SKM-1 (cell line): ENCODE results near the gene RCVRN.
A peak's percentile ranks its signal among the peaks of the same experiment; 100 is the strongest.

Experiments used
- DNase-seq: peaks from one replicate; lab custom pipeline; 2025; ENCODE audit not compliant: unreplicated experiment; lab: John Stamatoyannopoulos, UW

The RCVRN gene

GRCh38 chr17:9905078-9905415, at the start of gene RCVRN:
Gene RCVRN (minus strand): TSS chr17:9905271. CDS start chr17:9905180, 91 bp downstream.
- DNase-seq = no peak

- no peak for DNase-seq
Measured at GRCh38 chr17:9953492-9953891, 48.4 kb upstream of the RCVRN start.

GRCh38 chr17:9951803-9952202, 46.7 kb upstream of the RCVRN start:
- DNase-seq = no peak

GRCh38 chr17:9948928-9949327, 43.9 kb upstream of the RCVRN start:
- DNase-seq = no peak

GRCh38 chr17:9944704-9945103, 39.6 kb upstream of the RCVRN start:
- DNase-seq = no peak

- no peak for DNase-seq
Measured at GRCh38 chr17:9943343-9943742, 38.3 kb upstream of the RCVRN start.

- DNase-seq = no peak
Measured at GRCh38 chr17:9942885-9943284, 37.8 kb upstream of the RCVRN start.

- DNase-seq = no peak
Measured at GRCh38 chr17:9941305-9941704, 36.2 kb upstream of the RCVRN start.

GRCh38 chr17:9940841-9941240, 35.8 kb upstream of the RCVRN start:
- no peak for DNase-seq

GRCh38 chr17:9938764-9939163, 33.7 kb upstream of the RCVRN start:
- no peak for DNase-seq

- DNase-seq = no peak
Measured at GRCh38 chr17:9937901-9938300, 32.8 kb upstream of the RCVRN start.

GRCh38 chr17:9937241-9937761, 32.2 kb upstream of the RCVRN start:
- no peak for DNase-seq

- no peak for DNase-seq
Measured at GRCh38 chr17:9936095-9936494, 31.0 kb upstream of the RCVRN start.

GRCh38 chr17:9935408-9935807, 30.3 kb upstream of the RCVRN start:
- DNase-seq = no peak

- no peak for DNase-seq
Measured at GRCh38 chr17:9934331-9934730, 29.3 kb upstream of the RCVRN start.

- DNase-seq = no peak
Measured at GRCh38 chr17:9932491-9932890, 27.4 kb upstream of the RCVRN start.

GRCh38 chr17:9931144-9931741, 26.2 kb upstream of the RCVRN start:
- no peak for DNase-seq

GRCh38 chr17:9929871-9930270, 24.8 kb upstream of the RCVRN start:
- no peak for DNase-seq

- no peak for DNase-seq
Measured at GRCh38 chr17:9928601-9929333, 23.7 kb upstream of the RCVRN start.

- DNase-seq = no peak
Measured at GRCh38 chr17:9926150-9926804, 21.2 kb upstream of the RCVRN start.

- DNase-seq = no peak
Measured at GRCh38 chr17:9925457-9925856, 20.4 kb upstream of the RCVRN start.

- peak; percentile 50 for DNase-seq
Measured at GRCh38 chr17:9924735-9925191, 19.7 kb upstream of the RCVRN start.
